SK-N-MC (cell line): Measurements from ENCODE around the gene CACNG7.
"Not testable (repeated sequence)": the region's sequence is repeated elsewhere in the genome, so short reads cannot be mapped to it uniquely, and the experiment has no call there.

Experiments used
- DNase-seq: peaks from one replicate; pipeline ENCODE4 v3.0.0-alpha.2; 2011; ENCODE audit warnings: low read depth, low spot score
- H3K27ac ChIP-seq: fragments of 200-600 bp; sonication (generic); 2 replicates; pipeline ENCODE4 v1.5.1; 2016; ENCODE audit warnings: mixed run types
- H3K36me3 ChIP-seq: fragments of 200-600 bp; sonication (generic); 2 replicates; pipeline ENCODE4 v1.6.1; 2017; ENCODE audit warnings: antibody characterized with exemption, low read length, mixed read lengths; ENCODE audit not compliant: insufficient read depth
- H3K4me3 ChIP-seq: fragments of 200-600 bp; sonication (generic); 2 replicates; pipeline ENCODE4 v1.5.1; 2016
- H3K9ac ChIP-seq: fragments of 200-600 bp; sonication (generic); 2 replicates; pipeline ENCODE4 v1.8.0; 2017; ENCODE audit warnings: mixed run types, mixed read lengths; ENCODE audit not compliant: insufficient read length
- H3K9me3 ChIP-seq: fragments of 200-600 bp; sonication (generic); 2 replicates; pipeline ENCODE4 v1.6.1; 2017; ENCODE audit warnings: low read depth, mild to moderate bottlenecking, antibody characterized with exemption, low read length, moderate library complexity, mixed read lengths
- EZH2 ChIP-seq: fragments of 200-600 bp; sonication (generic); IDR thresholded peaks from one replicate; pipeline ENCODE4 v1.6.1; 2017; ENCODE audit warnings: antibody characterized with exemption
- FOXP2 ChIP-seq: optimal IDR thresholded peaks from 2 replicates; pipeline ENCODE3; 2011; ENCODE audit warnings: mild to moderate bottlenecking, moderate library complexity; ENCODE audit not compliant: insufficient read depth; ENCODE audit errors: extremely low read length, control extremely low read depth
- POLR2AphosphoS5 ChIP-seq: IDR thresholded peaks from 2 replicates; pipeline ENCODE4 v1.6.1; 2012; ENCODE audit warnings: mild to moderate bottlenecking, low read depth, low read length, borderline replicate concordance

The CACNG7 gene

DNA sequence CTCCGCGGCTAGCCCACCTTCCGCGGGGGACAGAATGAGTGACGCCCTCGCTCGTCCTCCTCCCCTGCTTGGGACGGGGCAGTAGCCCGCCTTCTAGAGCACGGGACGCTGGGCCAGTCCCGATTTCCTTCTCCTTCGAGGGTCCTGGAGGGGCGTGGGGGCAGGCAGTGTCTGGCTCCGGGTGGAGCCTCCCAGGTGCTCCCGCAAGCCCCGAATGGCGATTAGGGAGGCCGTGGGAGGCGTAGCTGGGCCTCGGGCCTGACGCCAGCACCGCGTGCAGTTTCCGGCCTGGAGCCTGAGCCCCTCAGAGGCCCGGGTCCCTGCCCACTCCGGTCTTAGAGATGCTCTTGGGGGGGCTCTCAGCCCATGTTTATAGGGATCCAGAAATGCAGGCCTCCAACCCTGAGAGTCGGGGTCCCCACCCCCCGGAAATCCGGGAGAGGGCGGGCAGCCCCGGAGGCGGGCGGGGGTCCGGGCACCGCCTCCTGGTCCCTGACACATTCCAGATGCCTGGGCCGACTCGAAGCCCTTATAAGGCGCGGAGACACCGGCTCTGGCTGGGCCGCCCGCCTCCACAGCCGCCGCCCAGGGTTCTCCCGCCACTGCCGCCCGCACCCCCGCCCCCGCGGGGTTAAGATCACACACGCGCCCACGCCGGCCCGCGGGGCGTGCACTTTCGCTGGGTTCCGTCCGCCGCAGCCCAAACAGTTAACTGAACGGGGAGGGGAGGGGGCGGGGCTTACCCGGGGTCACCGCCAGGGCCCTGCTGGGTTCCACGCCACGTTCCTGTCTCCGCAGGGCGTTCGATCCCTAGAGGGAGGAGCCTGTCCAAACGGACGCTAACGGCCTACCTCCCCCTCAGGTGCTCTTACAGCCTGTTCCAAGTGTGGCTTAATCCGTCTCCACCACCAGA, 39.9 kb upstream of the CACNG7 start:
- no peaks in the 10 kb centered on the region; the same call in 1 of the 2 replicates for H3K36me3 ChIP-seq
- no peak for DNase-seq
- TF ChIP-seq EZH2, result no peak
- 0 out of 2 replicates have a peak, but pooled peaks have one; percentile 13 for TF ChIP-seq POLR2AphosphoS5
- H3K9ac ChIP-seq, result peak overlapping the region; percentile 77
- H3K27ac ChIP-seq, result peak overlapping the region; percentile 68
- H3K4me3 ChIP-seq, result peak overlapping the region; percentile 80
- H3K9me3 ChIP-seq, result no peaks in the 10 kb centered on the region

DNA sequence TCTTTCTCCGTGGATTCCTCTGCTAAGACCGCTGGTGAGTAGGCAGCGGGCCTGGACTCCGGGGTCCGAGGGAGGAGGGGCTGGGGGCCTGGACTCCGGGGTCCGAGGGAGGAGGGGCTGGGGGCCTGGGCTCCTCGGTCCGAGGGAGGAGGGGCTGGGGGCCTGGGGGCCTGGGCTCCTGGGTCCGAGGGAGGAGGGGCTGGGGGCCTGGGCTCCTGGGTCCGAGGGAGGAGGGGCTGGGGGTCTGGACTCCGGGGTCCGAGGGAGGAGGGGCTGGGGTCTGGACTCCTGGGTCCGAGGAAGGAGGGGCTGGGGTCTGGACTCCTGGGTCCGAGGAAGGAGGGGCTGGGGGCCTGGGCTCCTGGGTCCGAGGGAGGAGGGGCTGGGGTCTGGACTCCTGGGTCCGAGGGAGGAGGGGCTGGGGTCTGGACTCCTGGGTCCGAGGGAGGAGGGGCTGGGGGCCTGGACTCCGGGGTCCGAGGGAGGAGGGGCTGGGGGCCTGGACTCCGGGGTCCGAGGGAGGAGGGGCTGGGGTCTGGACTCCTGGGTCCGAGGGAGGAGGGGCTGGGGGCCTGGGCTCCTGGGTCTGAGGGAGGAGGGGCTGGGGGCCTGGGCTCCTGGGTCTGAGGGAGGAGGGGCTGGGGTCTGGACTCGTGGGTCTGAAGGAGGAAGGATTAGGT, 39.1 kb upstream of the CACNG7 start:
- H3K27ac ChIP-seq, result peak overlapping the region; percentile 68; the same call in 1 of the 2 replicates

DNA sequence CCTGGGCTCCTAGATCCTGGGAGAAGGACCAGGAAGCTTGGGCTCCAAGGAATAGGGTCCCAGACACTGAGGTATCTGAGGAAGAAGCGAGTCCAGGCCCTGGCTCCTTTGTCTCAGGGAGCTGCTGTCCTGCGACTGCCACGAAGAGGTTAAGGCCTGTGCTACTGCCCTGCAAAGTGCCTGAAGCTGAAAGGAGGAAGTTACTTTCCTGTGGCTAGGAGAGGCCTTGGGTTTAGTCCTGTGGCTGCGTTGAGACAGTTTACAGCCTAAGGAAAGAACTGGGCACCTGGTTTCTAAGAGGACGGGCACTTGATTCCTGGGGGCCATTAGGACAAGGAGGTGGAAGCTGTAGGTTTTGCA, 38.6 kb upstream of the CACNG7 start:
- DNase-seq, result no peak
- TF ChIP-seq FOXP2 (no peak), EZH2 (no peak), POLR2AphosphoS5 (no peak)
- Histone ChIP-seq H3K9me3 (no peaks in the 10 kb centered on the region), H3K4me3 (no peak overlapping the region), H3K36me3 (no peaks in the 10 kb centered on the region; the same call in 1 of the 2 replicates), H3K27ac (no peak overlapping the region), H3K9ac (no peak overlapping the region)

More for the DNA sequence above, 39.1 kb upstream of the CACNG7 start:
- H3K9me3 ChIP-seq, DNase-seq, H3K36me3 ChIP-seq: not testable (repeated sequence)
- Histone ChIP-seq H3K4me3 (peak overlapping the region; percentile 80), H3K9ac (peak overlapping the region; percentile 77)

DNA sequence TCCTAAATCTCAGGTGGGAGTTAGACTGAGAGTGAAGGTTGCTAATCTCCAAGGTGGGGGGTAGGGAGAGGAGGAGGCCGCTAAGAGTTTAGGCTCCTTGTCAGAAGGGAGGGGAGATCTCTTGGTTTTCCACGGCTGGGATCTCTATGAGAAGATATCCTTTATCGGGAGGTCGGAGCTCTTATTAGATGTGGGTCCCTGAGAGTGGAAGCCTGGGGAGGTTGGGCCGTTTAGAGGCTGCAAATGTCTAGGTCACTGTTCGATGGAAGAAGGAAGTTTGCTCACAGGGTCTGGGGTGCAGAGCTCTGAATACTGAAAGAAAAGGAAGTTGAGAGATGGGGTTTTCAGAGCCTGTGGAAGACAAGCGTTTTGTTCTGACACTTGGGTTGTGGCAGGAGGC, 37.6 kb upstream of the CACNG7 start:
- Histone ChIP-seq H3K9me3 (no peaks in the 10 kb centered on the region), H3K36me3 (no peaks in the 10 kb centered on the region; the same call in 1 of the 2 replicates), H3K27ac (no peak overlapping the region), H3K4me3 (no peak overlapping the region), H3K9ac (no peak overlapping the region)
- no peak for DNase-seq
- TF ChIP-seq EZH2 (no peak), POLR2AphosphoS5 (no peak), FOXP2 (no peak)

DNA sequence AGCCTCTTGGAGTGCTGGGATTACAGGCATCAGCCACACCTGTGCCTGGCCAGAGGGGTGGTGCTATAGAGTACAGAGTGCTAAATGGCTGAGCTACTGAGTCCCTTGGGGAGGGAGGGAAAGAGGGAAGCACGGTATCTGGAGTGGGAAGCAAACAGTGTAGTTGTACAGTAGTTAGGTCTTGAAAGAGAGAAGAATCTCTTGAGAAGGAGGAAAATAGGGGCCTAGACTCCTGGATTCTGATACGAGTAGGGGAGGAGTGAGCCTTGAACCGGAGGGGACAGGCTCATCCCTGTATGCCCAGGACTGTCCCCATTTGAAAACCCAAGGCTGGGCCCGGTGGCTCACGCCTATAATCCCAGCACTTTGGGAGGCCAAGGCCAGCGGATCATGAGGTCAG, 36.3 kb upstream of the CACNG7 start:
- DNase-seq, result no peak
- no peak for TF ChIP-seq EZH2
- no peak for TF ChIP-seq POLR2AphosphoS5
- no peak for TF ChIP-seq FOXP2
- no peak overlapping the region for H3K4me3 ChIP-seq
- no peak overlapping the region for H3K27ac ChIP-seq
- H3K9ac ChIP-seq, result no peak overlapping the region
- H3K36me3 ChIP-seq, result no peaks in the 10 kb centered on the region; the same call in 1 of the 2 replicates
- H3K9me3 ChIP-seq, result no peaks in the 10 kb centered on the region

DNA sequence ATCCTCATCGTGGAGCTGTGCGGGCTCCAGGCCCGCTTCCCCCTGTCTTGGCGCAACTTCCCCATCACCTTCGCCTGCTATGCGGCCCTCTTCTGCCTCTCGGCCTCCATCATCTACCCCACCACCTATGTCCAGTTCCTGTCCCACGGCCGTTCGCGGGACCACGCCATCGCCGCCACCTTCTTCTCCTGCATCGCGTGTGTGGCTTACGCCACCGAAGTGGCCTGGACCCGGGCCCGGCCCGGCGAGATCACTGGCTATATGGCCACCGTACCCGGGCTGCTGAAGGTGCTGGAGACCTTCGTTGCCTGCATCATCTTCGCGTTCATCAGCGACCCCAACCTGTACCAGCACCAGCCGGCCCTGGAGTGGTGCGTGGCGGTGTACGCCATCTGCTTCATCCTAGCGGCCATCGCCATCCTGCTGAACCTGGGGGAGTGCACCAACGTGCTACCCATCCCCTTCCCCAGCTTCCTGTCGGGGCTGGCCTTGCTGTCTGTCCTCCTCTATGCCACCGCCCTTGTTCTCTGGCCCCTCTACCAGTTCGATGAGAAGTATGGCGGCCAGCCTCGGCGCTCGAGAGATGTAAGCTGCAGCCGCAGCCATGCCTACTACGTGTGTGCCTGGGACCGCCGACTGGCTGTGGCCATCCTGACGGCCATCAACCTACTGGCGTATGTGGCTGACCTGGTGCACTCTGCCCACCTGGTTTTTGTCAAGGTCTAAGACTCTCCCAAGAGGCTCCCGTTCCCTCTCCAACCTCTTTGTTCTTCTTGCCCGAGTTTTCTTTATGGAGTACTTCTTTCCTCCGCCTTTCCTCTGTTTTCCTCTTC, 35.1 kb upstream of the CACNG7 start:
- DNase-seq, result no peak
- Histone ChIP-seq H3K9ac (no peak overlapping the region), H3K27ac (no peak overlapping the region), H3K4me3 (no peak overlapping the region), H3K36me3 (no peaks in the 10 kb centered on the region; the same call in 1 of the 2 replicates), H3K9me3 (no peaks in the 10 kb centered on the region)
- TF ChIP-seq POLR2AphosphoS5 (no peak), EZH2 (no peak), FOXP2 (no peak)

DNA sequence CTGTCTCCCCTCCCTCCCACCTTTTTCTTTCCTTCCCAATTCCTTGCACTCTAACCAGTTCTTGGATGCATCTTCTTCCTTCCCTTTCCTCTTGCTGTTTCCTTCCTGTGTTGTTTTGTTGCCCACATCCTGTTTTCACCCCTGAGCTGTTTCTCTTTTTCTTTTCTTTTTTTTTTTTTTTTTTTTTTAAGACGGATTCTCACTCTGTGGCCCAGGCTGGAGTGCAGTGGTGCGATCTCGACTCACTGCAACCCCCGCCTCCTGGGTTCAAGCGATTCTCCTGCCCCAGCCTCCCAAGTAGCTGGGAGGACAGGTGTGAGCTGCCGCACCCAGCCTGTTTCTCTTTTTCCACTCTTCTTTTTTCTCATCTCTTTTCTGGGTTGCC, 34.5 kb upstream of the CACNG7 start:
- Histone ChIP-seq H3K9me3 (no peaks in the 10 kb centered on the region), H3K36me3 (no peaks in the 10 kb centered on the region; the same call in 1 of the 2 replicates), H3K27ac (no peak overlapping the region), H3K9ac (no peak overlapping the region), H3K4me3 (no peak overlapping the region)
- TF ChIP-seq FOXP2 (no peak), POLR2AphosphoS5 (no peak), EZH2 (no peak)
- no peak for DNase-seq

DNA sequence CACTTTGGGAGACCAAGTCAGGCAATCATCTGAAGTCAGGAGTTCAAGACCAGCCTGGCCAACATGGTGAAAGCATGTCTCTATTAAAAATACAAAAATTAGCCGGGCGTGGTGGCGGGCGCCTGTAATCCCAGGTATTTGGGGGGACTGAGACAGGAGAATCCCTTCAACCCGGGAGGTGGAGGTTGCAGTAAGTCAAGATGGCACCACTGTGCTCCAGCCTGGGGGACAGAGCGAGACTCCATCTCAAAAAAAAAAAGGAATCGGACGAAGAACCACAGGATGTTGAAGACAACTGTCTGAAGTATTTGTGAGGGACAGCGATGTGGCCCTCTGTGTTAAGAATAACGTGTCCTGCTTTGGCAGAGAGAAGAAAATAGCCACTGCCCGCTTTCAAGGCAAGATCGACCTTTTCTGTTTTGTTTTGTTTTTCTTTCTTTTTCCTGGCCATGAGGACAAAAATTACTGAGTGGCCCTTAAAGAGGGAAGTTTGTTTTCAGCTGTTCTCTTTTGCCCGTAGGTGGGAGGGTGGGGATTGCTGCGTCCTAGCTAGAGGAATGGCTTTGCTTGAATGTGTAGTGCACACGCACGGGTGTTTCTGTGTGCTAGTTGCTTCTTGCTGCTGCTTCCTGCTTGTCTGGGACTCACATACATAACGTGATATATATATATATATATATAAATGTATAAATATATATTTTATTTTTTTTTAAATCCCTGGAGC, 33.3 kb upstream of the CACNG7 start:
- no peak overlapping the region for H3K4me3 ChIP-seq
- no peak overlapping the region for H3K27ac ChIP-seq
- no peak overlapping the region for H3K9ac ChIP-seq
- DNase-seq, result no peak
- H3K36me3 ChIP-seq, result no peaks in the 10 kb centered on the region; the same call in 1 of the 2 replicates
- no peak for TF ChIP-seq FOXP2
- TF ChIP-seq POLR2AphosphoS5, result no peak
- TF ChIP-seq EZH2, result no peak
- no peaks in the 10 kb centered on the region for H3K9me3 ChIP-seq
